ENCODE results near the gene USP17L28.
"Not testable (repeated sequence)": the region's sequence is repeated elsewhere in the genome, so short reads cannot be mapped to it uniquely, and the experiment has no call there.

DNA sequence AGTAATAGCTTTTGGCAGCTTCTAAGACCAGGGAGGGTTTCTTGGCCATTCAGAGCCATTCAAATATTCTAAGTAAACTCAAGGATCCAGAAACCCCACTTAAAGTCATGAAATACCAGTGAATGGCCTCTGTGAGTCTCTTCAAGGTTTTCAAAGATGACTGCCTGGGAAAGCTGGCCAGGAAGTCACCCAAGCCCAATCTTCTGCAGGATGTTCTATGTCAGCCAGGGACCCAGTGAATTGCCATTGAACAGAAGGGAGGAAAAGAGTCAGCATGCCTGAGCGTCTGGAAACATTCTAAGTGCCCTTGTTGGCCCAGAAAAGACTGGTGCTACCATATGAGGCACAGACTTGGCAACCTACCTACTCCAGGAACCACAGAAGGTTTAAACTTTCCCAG is 31.2 kb downstream of the USP17L28 start:
- not testable (repeated sequence) for TF ChIP-seq EP300, POLR2A (IDR thresholded peaks at IDR 0.05)
- TF ChIP-seq, protein P1, sequence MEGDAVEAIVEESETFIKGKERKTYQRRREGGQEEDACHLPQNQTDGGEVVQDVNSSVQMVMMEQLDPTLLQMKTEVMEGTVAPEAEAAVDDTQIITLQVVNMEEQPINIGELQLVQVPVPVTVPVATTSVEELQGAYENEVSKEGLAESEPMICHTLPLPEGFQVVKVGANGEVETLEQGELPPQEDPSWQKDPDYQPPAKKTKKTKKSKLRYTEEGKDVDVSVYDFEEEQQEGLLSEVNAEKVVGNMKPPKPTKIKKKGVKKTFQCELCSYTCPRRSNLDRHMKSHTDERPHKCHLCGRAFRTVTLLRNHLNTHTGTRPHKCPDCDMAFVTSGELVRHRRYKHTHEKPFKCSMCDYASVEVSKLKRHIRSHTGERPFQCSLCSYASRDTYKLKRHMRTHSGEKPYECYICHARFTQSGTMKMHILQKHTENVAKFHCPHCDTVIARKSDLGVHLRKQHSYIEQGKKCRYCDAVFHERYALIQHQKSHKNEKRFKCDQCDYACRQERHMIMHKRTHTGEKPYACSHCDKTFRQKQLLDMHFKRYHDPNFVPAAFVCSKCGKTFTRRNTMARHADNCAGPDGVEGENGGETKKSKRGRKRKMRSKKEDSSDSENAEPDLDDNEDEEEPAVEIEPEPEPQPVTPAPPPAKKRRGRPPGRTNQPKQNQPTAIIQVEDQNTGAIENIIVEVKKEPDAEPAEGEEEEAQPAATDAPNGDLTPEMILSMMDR (IDR thresholded peaks at IDR 0.05) = not testable (repeated sequence)
